SU-DHL-6 (cell line): ENCODE measurements around the gene ACOT6.
A peak's percentile ranks its signal among the peaks of the same experiment; 100 is the strongest.

ENCODE experiments used
- H2AFZ ChIP-seq: fragments of 200-600 bp; sonication (generic); 2 replicates; pipeline ENCODE4 v1.6.1; 2014; ENCODE audit warnings: low read depth, mild to moderate bottlenecking, moderate library complexity, mixed read lengths, antibody characterized with exemption, low read length; ENCODE audit not compliant: severe bottlenecking
- H3F3A ChIP-seq: fragments of 200-600 bp; shearing (Covaris generic); 2 replicates; pipeline ENCODE4 v1.6.0; 2016; ENCODE audit warnings: antibody characterized with exemption, mild to moderate bottlenecking; ENCODE audit not compliant: insufficient read depth
- H3K27ac ChIP-seq: fragments of 200-600 bp; sonication (generic); 2 replicates; pipeline ENCODE4 v1.5.1; 2016; ENCODE audit warnings: low read depth, mild to moderate bottlenecking, low read length, moderate library complexity, mixed read lengths
- H3K27me3 ChIP-seq: fragments of 200-600 bp; sonication (generic), shearing (Covaris generic); 2 replicates; pipeline ENCODE4 v1.6.0; 2014; ENCODE audit warnings: mild to moderate bottlenecking, low read length
- H3K36me3 ChIP-seq: fragments of 200-600 bp; sonication (generic); 2 replicates; pipeline ENCODE4 v1.6.1; 2014; ENCODE audit warnings: mild to moderate bottlenecking, low read length, mixed read lengths
- H3K4me2 ChIP-seq: fragments of 300-600, 200-600 bp; shearing (Covaris generic), sonication (generic); 2 replicates; pipeline ENCODE4 v1.6.0; 2014; ENCODE audit warnings: low read length, low read depth, mild to moderate bottlenecking; ENCODE audit not compliant: poor library complexity, severe bottlenecking
- H3K4me3 ChIP-seq: fragments of 200-600 bp; sonication (generic); 2 replicates; pipeline ENCODE4 v1.5.1; 2014; ENCODE audit warnings: antibody characterized with exemption, low read length, mild to moderate bottlenecking, mixed read lengths; ENCODE audit not compliant: insufficient read depth, poor library complexity, severe bottlenecking
- H3K79me2 ChIP-seq: fragments of 200-600 bp; sonication (generic); 2 replicates; pipeline ENCODE4 v1.6.1; 2014; ENCODE audit warnings: mild to moderate bottlenecking, low read length, moderate library complexity; ENCODE audit not compliant: insufficient read depth
- H3K9ac ChIP-seq: fragments of 200-600 bp; sonication (generic); 2 replicates; pipeline ENCODE4 v1.7.0; 2014; ENCODE audit warnings: mild to moderate bottlenecking, low read length
- H3K9me2 ChIP-seq: fragments of 200-600 bp; sonication (generic); replicated peaks from 2 replicates; pipeline ENCODE4 v1.6.1; 2014; ENCODE audit warnings: low read length; ENCODE audit not compliant: insufficient read depth
- H3K9me3 ChIP-seq: fragments of 200-600 bp; sonication (generic); 2 replicates; pipeline ENCODE4 v1.6.1; 2014; ENCODE audit warnings: low read length, mixed read lengths; ENCODE audit not compliant: insufficient read depth
- H4K20me1 ChIP-seq: fragments of 200-600 bp; sonication (generic); 2 replicates; pipeline ENCODE4 v1.6.1; 2014; ENCODE audit warnings: low read depth, mild to moderate bottlenecking, antibody characterized with exemption, low read length, moderate library complexity, mixed read lengths
- CTCF ChIP-seq: fragments of 200-600 bp; sonication (generic); IDR thresholded peaks from one replicate; pipeline ENCODE4 v1.5.1; 2017; ENCODE audit warnings: antibody characterized with exemption, mild to moderate bottlenecking, low read length, moderate library complexity; ENCODE audit not compliant: insufficient read depth, poor library complexity, severe bottlenecking
- EZH2phosphoT487 ChIP-seq: fragments of 200-600 bp; sonication (generic), shearing (Covaris generic); conservative IDR thresholded peaks from 2 replicates; pipeline ENCODE4 v1.6.1; 2018; ENCODE audit warnings: mild to moderate bottlenecking, antibody characterized with exemption, low read length, moderate library complexity, mixed read lengths

ACOT6 gene

GRCh38 chr14:73591690-73592449 is 20.4 kb upstream of the ACOT6 start, which contains the start of gene ACOT4:
ACOT4 (plus strand) TSS chr14:73591873; CDS start chr14:73591960, 87 bp downstream.
- H3F3A ChIP-seq: no peaks in the 10 kb centered on the region
- H3K9me3 ChIP-seq: no peaks in the 10 kb centered on the region
- TF ChIP-seq EZH2phosphoT487: no peak
- no peak for TF ChIP-seq CTCF
- no peaks in the 10 kb centered on the region for H3K9me2 ChIP-seq
- H4K20me1 ChIP-seq: no peaks in the 10 kb centered on the region
- no peaks in the 10 kb centered on the region for H3K36me3 ChIP-seq
- H3K27ac ChIP-seq: no peak within 1 kb of the TSS
- no peak within 1 kb of the TSS for H3K9ac ChIP-seq
- H3K4me2 ChIP-seq: peak within 1 kb of the TSS; percentile 24
- no peaks in the 10 kb centered on the region for H3K79me2 ChIP-seq
- no peak within 1 kb of the TSS for H2AFZ ChIP-seq
- no peak within 1 kb of the TSS for H3K4me3 ChIP-seq
- no peaks in the 10 kb centered on the region for H3K27me3 ChIP-seq

GRCh38 chr14:73594491-73594890 is 17.8 kb upstream of the ACOT6 start:
- H3K9ac ChIP-seq: no peak overlapping the region
- no peaks in the 10 kb centered on the region for H3K9me3 ChIP-seq
- H3K36me3 ChIP-seq: no peaks in the 10 kb centered on the region
- H3K79me2 ChIP-seq: no peaks in the 10 kb centered on the region
- H3K27me3 ChIP-seq: no peaks in the 10 kb centered on the region
- no peak overlapping the region for H3K4me3 ChIP-seq
- no peaks in the 10 kb centered on the region for H4K20me1 ChIP-seq
- H3K9me2 ChIP-seq: no peaks in the 10 kb centered on the region
- H3K27ac ChIP-seq: no peak overlapping the region
- no peak overlapping the region for H2AFZ ChIP-seq
- no peaks in the 10 kb centered on the region for H3F3A ChIP-seq
- no peak for TF ChIP-seq CTCF
- TF ChIP-seq EZH2phosphoT487: no peak
- H3K4me2 ChIP-seq: no peak overlapping the region

GRCh38 chr14:73599499-73599898 is 12.8 kb upstream of the ACOT6 start:
- Histone ChIP-seq H3K4me2 (no peak overlapping the region), H3K79me2 (no peaks in the 10 kb centered on the region), H3K36me3 (no peaks in the 10 kb centered on the region), H3K27me3 (no peaks in the 10 kb centered on the region), H2AFZ (no peak overlapping the region), H3K9me2 (no peaks in the 10 kb centered on the region), H3K4me3 (no peak overlapping the region), H3K27ac (no peak overlapping the region), H3K9me3 (no peaks in the 10 kb centered on the region), H3K9ac (no peak overlapping the region), H3F3A (no peaks in the 10 kb centered on the region), H4K20me1 (no peaks in the 10 kb centered on the region)
- TF ChIP-seq CTCF (no peak), EZH2phosphoT487 (no peak)
